Measurements from ENCODE around the gene FRAS1. TPM values are rescaled to one million over a fixed set of nuclear protein-coding genes. Genes with fewer than 3 reads are reported as not detected.

Gene FRAS1
- polyA plus RNA-seq, 2 of the 4 experiments (the other 2 are of a cell fraction): 2.3 to 5.8 TPM

GRCh38 chr4:78254893-78255292 is 197.8 kb downstream of the FRAS1 start:
- FAIRE-seq: no peak
- no peak for ATAC-seq
- WGBS (ENCODE audit: missing lambda C conversion rate): 39% methylated on average over 3 of the region's 4 CpGs
- Histone ChIP-seq H3K4me2 (no peak overlapping the region), H3K9me3 (no peaks in the 10 kb centered on the region), H3K4me3 (no peak overlapping the region), H3K4me1 (no peaks in the 10 kb centered on the region), H3K27ac (no peak overlapping the region)
- no peak for TF ChIP-seq SREBF2 (IDR thresholded peaks at IDR 0.05)
- TF ChIP-seq KDM1A (IDR thresholded peaks at IDR 0.05; ENCODE audit: low read depth): no peak
- no peak for TF ChIP-seq RARB (CRISPR knock-in tag; IDR thresholded peaks at IDR 0.05)
- TF ChIP-seq MAFK (IDR thresholded peaks at IDR 0.05; ENCODE audit: partially characterized antibody): no peak
- no peak for TF ChIP-seq ZSCAN20 (CRISPR knock-in tag; IDR thresholded peaks at IDR 0.05)
- no peak for TF ChIP-seq ATOH8 (CRISPR knock-in tag; IDR thresholded peaks at IDR 0.05; ENCODE audit: low read depth)
- no peak for TF ChIP-seq GATA3 (IDR thresholded peaks at IDR 0.05; ENCODE audit: borderline replicate concordance)
- no peak for TF ChIP-seq JUN (IDR thresholded peaks at IDR 0.05)
- TF ChIP-seq HEYL (CRISPR knock-in tag; IDR thresholded peaks at IDR 0.05): no peak
- TF ChIP-seq HOXA7 (CRISPR knock-in tag; IDR thresholded peaks at IDR 0.05): no peak
- TF ChIP-seq BHLHE40 (IDR thresholded peaks at IDR 0.05; ENCODE audit: low read depth, low read length): no peak
- TF ChIP-seq NFE2L2 (conservative IDR thresholded peaks at IDR 0.05; ENCODE audit: low read length): no peak
- TF ChIP-seq FOXS1 (CRISPR knock-in tag; IDR thresholded peaks at IDR 0.05): no peak
- no peak for TF ChIP-seq CHD2 (IDR thresholded peaks at IDR 0.05; ENCODE audit: low read length, partially characterized antibody)
- no peak for TF ChIP-seq NPAS2 (CRISPR knock-in tag; IDR thresholded peaks at IDR 0.05; ENCODE audit: borderline replicate concordance)
- POLR2A ChIA-PET: no interaction called here
- CTCF ChIA-PET: no interaction called here
- no peak for DNase-seq (ENCODE audit: low read depth in 1 of 2, low spot score in 1 of 2)

GRCh38 chr4:78265006-78265405 is 207.9 kb downstream of the FRAS1 start:
- 70% methylated on average over 5 of the region's 5 CpGs for WGBS (ENCODE audit: missing lambda C conversion rate)
- TF ChIP-seq HOXB13 (CRISPR knock-in tag; IDR thresholded peaks at IDR 0.05; ENCODE audit: low read depth) (no peak), PBX3 (IDR thresholded peaks at IDR 0.05) (no peak), CBX8 (IDR thresholded peaks at IDR 0.05) (no peak), CHD4 (IDR thresholded peaks at IDR 0.05; ENCODE audit: borderline replicate concordance) (no peak), ELK1 (IDR thresholded peaks at IDR 0.05; ENCODE audit: low read depth, low read length) (no peak), EP300 (IDR thresholded peaks at IDR 0.05) (no peak), REST (IDR thresholded peaks at IDR 0.05) (no peak), MAZ (IDR thresholded peaks at IDR 0.05; ENCODE audit: borderline replicate concordance, low read depth, low read length) (no peak), EHF (CRISPR knock-in tag; IDR thresholded peaks at IDR 0.05) (no peak), FOXS1 (CRISPR knock-in tag; IDR thresholded peaks at IDR 0.05) (no peak), NPAS2 (CRISPR knock-in tag; IDR thresholded peaks at IDR 0.05; ENCODE audit: borderline replicate concordance) (no peak), NFE2L2 (conservative IDR thresholded peaks at IDR 0.05; ENCODE audit: low read length) (no peak), JUN (IDR thresholded peaks at IDR 0.05) (no peak), KDM1A (IDR thresholded peaks at IDR 0.05; ENCODE audit: low read depth) (no peak), MAFK (IDR thresholded peaks at IDR 0.05; ENCODE audit: partially characterized antibody) (no peak), BHLHE40 (IDR thresholded peaks at IDR 0.05; ENCODE audit: low read depth, low read length) (no peak), HOXB5 (CRISPR knock-in tag; IDR thresholded peaks at IDR 0.05) (no peak)
- ChIA-PET POLR2A (no interaction called here), CTCF (no interaction called here)
- FAIRE-seq: no peak
- no peaks in the 10 kb centered on the region for H3K4me1 ChIP-seq
- no peak for ATAC-seq
- no peaks in the 10 kb centered on the region for H3K9me3 ChIP-seq
- no peak for DNase-seq (ENCODE audit: low read depth in 1 of 2, low spot score in 1 of 2)
- no peak overlapping the region for H3K4me2 ChIP-seq
- no peak overlapping the region for H3K27ac ChIP-seq
- no peak overlapping the region for H3K4me3 ChIP-seq
